Hepatic stellate cell (primary cell): ENCODE measurements around the gene GLG1.
"Not testable (repeated sequence)": the region's sequence is repeated elsewhere in the genome, so short reads cannot be mapped to it uniquely, and the experiment has no call there.

Experiments
- DNase-seq: peaks from one replicate; pipeline ENCODE4 v3.0.0; 2011; ENCODE audit warnings: low spot score

The GLG1 gene

GRCh38 chr16:74537746-74538145, 69.2 kb downstream of the GLG1 start:
- not testable (repeated sequence) for DNase-seq

- not testable (repeated sequence) for DNase-seq
Measured at GRCh38 chr16:74534650-74535049, 72.3 kb downstream of the GLG1 start.

- DNase-seq: no peak
Measured at GRCh38 chr16:74524926-74525325, 82.0 kb downstream of the GLG1 start.

GRCh38 chr16:74524117-74524516, 82.8 kb downstream of the GLG1 start:
- no peak for DNase-seq

- not testable (repeated sequence) for DNase-seq
Measured at GRCh38 chr16:74523706-74524105, 83.2 kb downstream of the GLG1 start.

GRCh38 chr16:74522160-74522559, 84.8 kb downstream of the GLG1 start:
- DNase-seq: no peak

- DNase-seq: no peak
Measured at GRCh38 chr16:74521691-74522090, 85.2 kb downstream of the GLG1 start.

- DNase-seq: not testable (repeated sequence)
Measured at GRCh38 chr16:74518934-74519333, 88.0 kb downstream of the GLG1 start.

- DNase-seq: no peak
Measured at GRCh38 chr16:74511961-74512360, 95.0 kb downstream of the GLG1 start.

GRCh38 chr16:74505011-74505410, 101.9 kb downstream of the GLG1 start:
- DNase-seq: no peak

- no peak for DNase-seq
Measured at GRCh38 chr16:74503412-74503811, 103.5 kb downstream of the GLG1 start.

- DNase-seq: no peak
Measured at GRCh38 chr16:74501484-74502478, 105.1 kb downstream of the GLG1 start.

GRCh38 chr16:74500907-74501306, 106.0 kb downstream of the GLG1 start:
- DNase-seq: no peak

GRCh38 chr16:74499114-74499513, 107.8 kb downstream of the GLG1 start:
- DNase-seq: no peak

GRCh38 chr16:74497761-74498160, 109.2 kb downstream of the GLG1 start:
- DNase-seq: no peak

GRCh38 chr16:74496054-74496453, 110.9 kb downstream of the GLG1 start:
- no peak for DNase-seq

- DNase-seq: no peak
Measured at GRCh38 chr16:74492976-74493375, 113.9 kb downstream of the GLG1 start.

- DNase-seq: no peak
Measured at GRCh38 chr16:74487634-74488495, 119.0 kb downstream of the GLG1 start.

- DNase-seq: no peak
Measured at GRCh38 chr16:74485916-74486315, 121.0 kb downstream of the GLG1 start.

- DNase-seq: peak; percentile 26
Measured at GRCh38 chr16:74480150-74481029, 126.5 kb downstream of the GLG1 start.

GRCh38 chr16:74477226-74477625, 129.7 kb downstream of the GLG1 start:
- no peak for DNase-seq

- DNase-seq: no peak
Measured at GRCh38 chr16:74474416-74474815, 132.5 kb downstream of the GLG1 start.
